Activated CD4-positive, alpha-beta T cell treated with anti-CD3 and anti-CD28 coated beads, Interleukin-2, amount 50 U/mL, for 1 hour (primary cell): Measurements from ENCODE around the gene PHF2.

Experiments
- DNase-seq: peaks from one replicate; pipeline ENCODE4 v3.0.0-alpha.2; 2020

Gene PHF2

GRCh38 chr9:93634311-93635185 lies 58.2 kb downstream of the PHF2 start:
- no peak for DNase-seq

- DNase-seq = no peak
Measured at GRCh38 chr9:93635186-93636107, 59.1 kb downstream of the PHF2 start.

GRCh38 chr9:93636172-93636661 lies 59.8 kb downstream of the PHF2 start:
- no peak for DNase-seq

GRCh38 chr9:93636667-93637066 lies 60.3 kb downstream of the PHF2 start:
- DNase-seq = no peak

GRCh38 chr9:93637886-93638285 lies 61.5 kb downstream of the PHF2 start:
- DNase-seq = no peak

GRCh38 chr9:93640027-93640426 lies 63.6 kb downstream of the PHF2 start:
- no peak for DNase-seq

GRCh38 chr9:93642961-93643360 lies 66.6 kb downstream of the PHF2 start:
- no peak for DNase-seq

- DNase-seq = no peak
Measured at GRCh38 chr9:93644397-93645088, 68.2 kb downstream of the PHF2 start.

GRCh38 chr9:93645149-93645889 lies 68.9 kb downstream of the PHF2 start:
- no peak for DNase-seq

GRCh38 chr9:93645921-93646639 lies 69.7 kb downstream of the PHF2 start:
- no peak for DNase-seq

GRCh38 chr9:93646640-93647178 lies 70.3 kb downstream of the PHF2 start:
- no peak for DNase-seq

- no peak for DNase-seq
Measured at GRCh38 chr9:93648181-93648580, 71.8 kb downstream of the PHF2 start.

- DNase-seq = no peak
Measured at GRCh38 chr9:93648836-93649235, 72.5 kb downstream of the PHF2 start.

GRCh38 chr9:93649610-93650261 lies 73.4 kb downstream of the PHF2 start:
- no peak for DNase-seq

GRCh38 chr9:93650448-93650847 lies 74.1 kb downstream of the PHF2 start:
- no peak for DNase-seq

GRCh38 chr9:93651521-93651950 lies 75.2 kb downstream of the PHF2 start:
- no peak for DNase-seq

- DNase-seq = no peak
Measured at GRCh38 chr9:93652604-93653592, 76.5 kb downstream of the PHF2 start.

- DNase-seq = no peak
Measured at GRCh38 chr9:93653760-93654159, 77.4 kb downstream of the PHF2 start.

GRCh38 chr9:93654351-93654961 lies 78.1 kb downstream of the PHF2 start:
- DNase-seq = no peak
